ENCODE data around the gene TCERG1L. TPM values are rescaled to one million over a fixed set of nuclear protein-coding genes. Genes with fewer than 3 reads are reported as not detected.

TCERG1L gene
- total and polyA plus RNA-seq, 9 of the 15 experiments (the other 6 are each of a cell fraction or from before 2014, with no cell fraction given) = not detected

GRCh38 chr10:131290781-131291180 is 20.7 kb downstream of the TCERG1L start:
- H2AFZ ChIP-seq (ENCODE audit: low read depth, low read length) = no peak overlapping the region
- ChIA-PET CTCF (ENCODE audit: low intra/inter-chr PET ratio) (no interaction called here), POLR2A (no interaction called here)
- intact Hi-C loops (cut with micrococcal nuclease) (no loop called here), in situ Hi-C loops (cut with MboI) (no loop called here)
- H4K20me1 ChIP-seq (replicated peaks; ENCODE audit: control insufficient read depth, insufficient read depth, low read length) = no peaks in the 10 kb centered on the region
- no peaks in the 10 kb centered on the region for H3K79me2 ChIP-seq (ENCODE audit: control insufficient read depth, insufficient read depth, low read length)
- H3K4me3 ChIP-seq = no peak overlapping the region
- H3K36me3 ChIP-seq (ENCODE audit: control insufficient read depth, insufficient read depth, low read length) = no peaks in the 10 kb centered on the region
- H3K9ac ChIP-seq (ENCODE audit: insufficient read depth in 1 of 2, low read depth in 2 of 2, low read length in 2 of 2) = no peak overlapping the region
- FAIRE-seq = no peak
- ATAC-seq = no peak
- 0 out of 5 replicates have a peak, but pooled peaks cover 0 to 7% of the 10 kb centered on the region in 2 experiments for H3K27me3 ChIP-seq (ENCODE audit: control insufficient read depth in 2 of 2, insufficient read depth in 2 of 2, low read length in 2 of 2)
- no peak overlapping the region for H3K4me2 ChIP-seq (ENCODE audit: insufficient read depth, low read length)
- H3K9me1 ChIP-seq (ENCODE audit: control insufficient read depth, insufficient read depth, low read length) = no peaks in the 10 kb centered on the region
- TF ChIP-seq RBM15 (IDR thresholded peaks at IDR 0.05; ENCODE audit: insufficient read depth, low read length) (no peak), ARID4B (CRISPR knock-in tag; IDR thresholded peaks at IDR 0.05) (no peak), XRCC3 (IDR thresholded peaks at IDR 0.05) (no peak), TRIM28 (IDR thresholded peaks at IDR 0.05) (no peak)
- no TSS peak for BruUV-seq (replicated peaks)
- no peak for DNase-seq (ENCODE audit: extremely low read depth in 1 of 4, low spot score in 3 of 4)
- H3K27ac ChIP-seq (ENCODE audit: extremely low read depth, low read depth, low read length) = no peak overlapping the region
- 23% methylated on average over 7 of the region's 7 CpGs for WGBS (ENCODE audit: insufficient coverage, low coverage, missing lambda C conversion rate)
- H3K4me1 ChIP-seq (replicated peaks in 1 of 2; ENCODE audit: control insufficient read depth in 2 of 2, insufficient read depth in 2 of 2, low read length in 2 of 2) = no peaks in the 10 kb centered on the region
- no peaks in the 10 kb centered on the region for H3K9me3 ChIP-seq (replicated peaks; ENCODE audit: control insufficient read depth, insufficient read depth, low read depth, low read length)
